GM12878 (cell line): ENCODE results near the gene ARHGAP22. TPM values are rescaled to one million over a fixed set of nuclear protein-coding genes. Genes with fewer than 3 reads are reported as not detected.

Source experiments
- ATAC-seq: fragments of 200-7000 bp; cut with Tn5 transposase; 3 replicates; pipeline ENCODE4 v1.9.1; 2020; ENCODE audit warnings: mild to moderate bottlenecking, moderate library complexity
- BruUV-seq: library from RNA; stranded (reverse); fragments of 400-500 nt; replicated peaks from 2 replicates; lab custom pipeline; 2021; lab: Mats Ljungman, UMichigan
- CTCF ChIA-PET: fragments of 300-600 bp; sonication (Branson Sonifier 250); formaldehyde crosslinking; extraction: SDS; loops from one replicate; lab custom pipeline; 2021; ENCODE audit warnings: inconsistent platforms; lab: Yijun Ruan, JAX
- POLR2A ChIA-PET: fragments of 350-600 bp; formaldehyde crosslinking; extraction: SDS; loops from one replicate; lab custom pipeline; 2021; ENCODE audit warnings: inconsistent platforms; lab: Charles Lee
- RAD21 ChIA-PET: fragments of 300-600 bp; sonication (Branson Sonifier 250); formaldehyde crosslinking; loops from one replicate; lab custom pipeline; 2023; ENCODE audit warnings: antibody characterized with exemption; ENCODE audit not compliant: unreplicated experiment; lab: Charles Lee
- SMC1A ChIA-PET: fragments of 300-600 bp; sonication (Branson Sonifier 250); formaldehyde crosslinking; loops from one replicate; lab custom pipeline; 2023; ENCODE audit not compliant: unreplicated experiment, uncharacterized antibody; lab: Charles Lee
- DNase-seq: peaks from one replicate; pipeline ENCODE4 v3.0.0-alpha.2; 2011; ENCODE audit warnings: low read depth, low spot score
- FAIRE-seq: peaks from 3 replicates; lab custom pipeline; 2011; peaks lifted over from hg19 to GRCh38; lab: Jason Lieb, UNC
- H2AFZ ChIP-seq: 2 replicates; pipeline ENCODE4 v1.6.0; 2011; ENCODE audit warnings: low read depth, low read length, control low read depth; ENCODE audit not compliant: control insufficient read depth
- H3K27ac ChIP-seq: 2 replicates; pipeline ENCODE4 v1.5.1; 2011; ENCODE audit warnings: control low read depth; ENCODE audit not compliant: control insufficient read depth, insufficient read depth
- H3K27me3 ChIP-seq, 2 experiments: replicated peaks in 1 of 2; 2 replicates each; pipeline versions ENCODE4 v1.6.0 to v1.6.1; 2011; ENCODE audit warnings: low read length in 1 of 2; ENCODE audit not compliant: control insufficient read depth in 2 of 2, insufficient read depth in 2 of 2
- H3K36me3 ChIP-seq, 2 experiments: 2 replicates each; pipeline ENCODE4 v1.5.1; 2011; ENCODE audit warnings: low read length in 1 of 2; ENCODE audit not compliant: control insufficient read depth in 2 of 2, insufficient read depth in 2 of 2
- H3K4me1 ChIP-seq: 2 replicates; pipeline ENCODE4 v1.6.1; 2011; ENCODE audit warnings: mild to moderate bottlenecking, low read length, moderate library complexity, mixed read lengths; ENCODE audit not compliant: control insufficient read depth, insufficient read depth
- H3K4me2 ChIP-seq: 2 replicates; pipeline ENCODE4 v1.6.0; 2011; ENCODE audit warnings: control low read depth; ENCODE audit not compliant: control insufficient read depth, insufficient read depth
- H3K4me3 ChIP-seq: fragments of 200-600 bp; sonication (generic); 2 replicates; pipeline ENCODE4 v1.5.1; 2016
- H3K79me2 ChIP-seq: 2 replicates; pipeline ENCODE4 v1.6.0; 2011; ENCODE audit warnings: low read length; ENCODE audit not compliant: control insufficient read depth, insufficient read depth
- H3K9ac ChIP-seq: 2 replicates; pipeline ENCODE4 v1.8.0; 2011; ENCODE audit warnings: low read length, control low read depth, mixed read lengths; ENCODE audit not compliant: control insufficient read depth, insufficient read depth
- H3K9me3 ChIP-seq: replicated peaks from 3 replicates; pipeline ENCODE4 v1.5.1; 2011; ENCODE audit warnings: mild to moderate bottlenecking, low read length; ENCODE audit not compliant: control insufficient read depth, insufficient read depth
- H4K20me1 ChIP-seq: 2 replicates; pipeline ENCODE4 v1.6.0; 2011; ENCODE audit not compliant: control insufficient read depth, insufficient read depth
- CBX5 ChIP-seq: sonication (generic); IDR thresholded peaks from 2 replicates; pipeline ENCODE4 v1.6.1; 2016; ENCODE audit warnings: low read depth, moderate library complexity, mild to moderate bottlenecking, inconsistent platforms
- CHD4 ChIP-seq: fragments of 200-600 bp; sonication (generic); IDR thresholded peaks from 2 replicates; pipeline ENCODE4 v1.6.1; 2016; ENCODE audit warnings: mild to moderate bottlenecking
- DPF2 ChIP-seq: fragments of 450-650 bp; IDR thresholded peaks from 2 replicates; pipeline ENCODE4 v1.6.1; 2017; ENCODE audit warnings: mild to moderate bottlenecking
- E2F8 ChIP-seq: fragments of 450-650 bp; IDR thresholded peaks from 2 replicates; pipeline ENCODE4 v1.6.1; 2018; ENCODE audit warnings: mild to moderate bottlenecking, low read depth, moderate library complexity; ENCODE audit not compliant: partially characterized antibody
- EP300 ChIP-seq, 2 experiments: fragments of 150-350 bp in 1 of 2; IDR thresholded peaks; 2 replicates each; pipeline ENCODE4 v1.6.1; 2011 to 2012; ENCODE audit warnings: low read depth in 2 of 2, low read length in 2 of 2, borderline replicate concordance in 1 of 2, improper control_type of control experiment in 1 of 2, inconsistent platforms in 1 of 2; ENCODE audit not compliant: control insufficient read depth in 1 of 2
- GABPA ChIP-seq: IDR thresholded peaks from 2 replicates; pipeline ENCODE4 v1.6.1; 2014; ENCODE audit warnings: antibody characterized with exemption, low read depth, mild to moderate bottlenecking, inconsistent platforms
- LARP7 ChIP-seq: fragments of 450-650 bp; IDR thresholded peaks from 2 replicates; pipeline ENCODE4 v1.6.1; 2017; ENCODE audit warnings: mild to moderate bottlenecking
- PKNOX1 ChIP-seq: fragments of 450-650 bp; IDR thresholded peaks from 2 replicates; pipeline ENCODE4 v1.6.1; 2016; ENCODE audit warnings: mild to moderate bottlenecking
- RFX5 ChIP-seq: IDR thresholded peaks from 2 replicates; pipeline ENCODE4 v1.6.1; 2011; ENCODE audit warnings: low read depth, low read length, improper control_type of control experiment
- STAT1 ChIP-seq: fragments of 450-650 bp; conservative IDR thresholded peaks from 2 replicates; pipeline ENCODE4 v1.6.1; 2014; ENCODE audit warnings: antibody characterized with exemption, mild to moderate bottlenecking
- SUZ12 ChIP-seq: fragments of 200-600 bp; sonication (generic); IDR thresholded peaks from one replicate; pipeline ENCODE4 v1.6.1; 2018; ENCODE audit warnings: antibody characterized with exemption, mild to moderate bottlenecking; ENCODE audit not compliant: unreplicated experiment
- ZBED1 ChIP-seq: IDR thresholded peaks from 2 replicates; pipeline ENCODE4 v1.6.1; 2016; ENCODE audit warnings: borderline replicate concordance
- ZNF687 ChIP-seq: fragments of 450-650 bp; IDR thresholded peaks from 2 replicates; pipeline ENCODE4 v1.6.1; 2017; ENCODE audit warnings: mild to moderate bottlenecking, moderate library complexity
- ZSCAN29 ChIP-seq: fragments of 450-650 bp; IDR thresholded peaks from 2 replicates; pipeline ENCODE4 v1.6.1; 2017; ENCODE audit warnings: mild to moderate bottlenecking, moderate library complexity
- WGBS: methylation state at CpG from one replicate; pipeline ENCODE4 v1.1.6; 2016; ENCODE audit warnings: low lambda C conversion rate; ENCODE audit not compliant: insufficient replicate concordance, insufficient coverage; ENCODE audit errors: missing lambda C conversion rate; 5-methylcytosine and 5-hydroxymethylcytosine counted together
- in situ Hi-C: fragments of 300-500 bp; cut with MboI; formaldehyde crosslinking; loops from 9 replicates; pipeline ENCODE4 v1.14.3; 2018; ENCODE audit warnings: mixed read lengths
- intact Hi-C: fragments of 100-400 bp; cut with micrococcal nuclease; formaldehyde crosslinking; loops from one replicate; pipeline ENCODE4 v1.14.2; 2022; ENCODE audit not compliant: unreplicated experiment
- polyA plus RNA-seq, 11 experiments: library from polyadenylated mRNA; depleted of rRNA in 4 of 11; unstranded in 6 of 11; stranded (reverse) in 5 of 11; fragments of >200 nt; fragmentation: Nextera tagmentation in 4 of 11; fragmentation: Illumina TruSeq in 1 of 11; extraction: Ambion mirVana in 4 of 11; extraction: Trizol in 1 of 11; gene quantifications; 1 replicate in 1 of 11; 2 replicates in 10 of 11; pipeline versions ENCODE4 v1.2.1 to v1.2.3, GENCODE V29; 2011 to 2016; ENCODE audit warnings: inconsistent platforms in 2 of 11, missing spikeins in 2 of 11, low read depth in 1 of 11
- total RNA-seq, 4 experiments: library from RNA; depleted of rRNA in 3 of 4; stranded (reverse); fragments of >200 nt in 3 of 4; fragmentation: Illumina TruSeq in 1 of 4; extraction: Trizol in 1 of 4; gene quantifications; 2 replicates each; pipeline versions ENCODE4 v1.2.1 to v1.2.3, GENCODE V29; 2013 to 2021
- TF ChIP-seq, protein P1 (sequence below): IDR thresholded peaks from 2 replicates; pipeline ENCODE4 v1.6.1; 2012; ENCODE audit warnings: low read depth, low read length, improper control_type of control experiment

ARHGAP22 gene
- total and polyA plus RNA-seq, 10 of the 15 experiments (the other 5 are each of a cell fraction or from before 2014, with no cell fraction given), result 0.07 to 0.61 (median 0.18) TPM; not detected in 5

GRCh38 chr10:48502791-48503190 is 102.1 kb downstream of the ARHGAP22 start:
- Histone ChIP-seq H3K79me2 (no peaks in the 10 kb centered on the region), H3K27me3 (no peaks in the 10 kb centered on the region), H3K4me3 (no peak overlapping the region), H4K20me1 (no peaks in the 10 kb centered on the region), H3K9me3 (no peaks in the 10 kb centered on the region), H3K36me3 (no peaks in the 10 kb centered on the region), H3K4me1 (peaks cover 9% of the 10 kb centered on the region), H3K9ac (no peak overlapping the region), H3K4me2 (no peak overlapping the region), H2AFZ (no peak overlapping the region), H3K27ac (no peak overlapping the region)
- RAD21 ChIA-PET, result interaction anchor here (0.7 to 1.4 kb wide), 2 partner anchors 58 to 193 kb away, joined by 3 to 5 read pairs; no protein-coding TSS in a partner anchor
- POLR2A ChIA-PET, result interaction anchor here (0.6 kb wide), 1 partner anchor 102 kb away, joined by 3 read pairs; no protein-coding TSS in a partner anchor
- no peak for FAIRE-seq
- in situ Hi-C loops, result loop anchor here (5.0 kb wide), 1 partner anchor 140 kb away; no protein-coding TSS in a partner anchor
- no TSS peak for BruUV-seq
- DNase-seq, result no peak
- SMC1A ChIA-PET, result interaction anchor here (1.4 kb wide), 1 partner anchor 9 kb away, joined by 4 read pairs; no protein-coding TSS in a partner anchor
- CTCF ChIA-PET, result interaction anchor here (1.2 to 1.5 kb wide), 3 partner anchors 9 to 193 kb away, joined by 3 to 4 read pairs (median 4); no protein-coding TSS in a partner anchor
- intact Hi-C loops, result no loop called here
- 48% methylated on average over 9 of the region's 9 CpGs for WGBS
- ATAC-seq, result no peak
- TF ChIP-seq ZSCAN29, result no peak
- no peak for TF ChIP-seq PKNOX1
- no peak for TF ChIP-seq ZBED1
- TF ChIP-seq RFX5, result no peak
- no peak for TF ChIP-seq GABPA
- TF ChIP-seq, protein P1, sequence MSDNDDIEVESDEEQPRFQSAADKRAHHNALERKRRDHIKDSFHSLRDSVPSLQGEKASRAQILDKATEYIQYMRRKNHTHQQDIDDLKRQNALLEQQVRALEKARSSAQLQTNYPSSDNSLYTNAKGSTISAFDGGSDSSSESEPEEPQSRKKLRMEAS, result no peak
- no peak for TF ChIP-seq CHD4
- no peak for TF ChIP-seq STAT1
- no peak for TF ChIP-seq EP300 (IDR thresholded peaks at IDR 0.05; ENCODE audit: borderline replicate concordance in 1 of 2, control insufficient read depth in 1 of 2, low read depth in 2 of 2, low read length in 2 of 2)
- no peak for TF ChIP-seq ZNF687
- TF ChIP-seq CBX5, result no peak
- no peak for TF ChIP-seq LARP7
- TF ChIP-seq E2F8, result no peak
- no peak for TF ChIP-seq SUZ12
- no peak for TF ChIP-seq DPF2
